GM13977 (cell line): ENCODE results near the gene UCK2.

Experiments
- DNase-seq: peaks from one replicate; pipeline ENCODE4 v3.0.0; 2012; ENCODE audit warnings: low spot score
- in situ Hi-C: fragments of 300-500 bp; cut with MboI; formaldehyde crosslinking; loops from one replicate; pipeline ENCODE4 v1.12.0; 2022; ENCODE audit warnings: low sequenced_read_pairs, low pct_unique_long_range_greater_than_20kb, mixed read lengths, inconsistent platforms; ENCODE audit not compliant: unreplicated experiment
- TF ChIP-seq, protein P1 (sequence below): IDR thresholded peaks from 2 replicates; pipeline ENCODE4 v1.5.1; 2012; ENCODE audit warnings: mild to moderate bottlenecking, control low read depth; ENCODE audit not compliant: insufficient read depth; ENCODE audit errors: extremely low read depth, missing control alignments

Gene UCK2

DNA sequence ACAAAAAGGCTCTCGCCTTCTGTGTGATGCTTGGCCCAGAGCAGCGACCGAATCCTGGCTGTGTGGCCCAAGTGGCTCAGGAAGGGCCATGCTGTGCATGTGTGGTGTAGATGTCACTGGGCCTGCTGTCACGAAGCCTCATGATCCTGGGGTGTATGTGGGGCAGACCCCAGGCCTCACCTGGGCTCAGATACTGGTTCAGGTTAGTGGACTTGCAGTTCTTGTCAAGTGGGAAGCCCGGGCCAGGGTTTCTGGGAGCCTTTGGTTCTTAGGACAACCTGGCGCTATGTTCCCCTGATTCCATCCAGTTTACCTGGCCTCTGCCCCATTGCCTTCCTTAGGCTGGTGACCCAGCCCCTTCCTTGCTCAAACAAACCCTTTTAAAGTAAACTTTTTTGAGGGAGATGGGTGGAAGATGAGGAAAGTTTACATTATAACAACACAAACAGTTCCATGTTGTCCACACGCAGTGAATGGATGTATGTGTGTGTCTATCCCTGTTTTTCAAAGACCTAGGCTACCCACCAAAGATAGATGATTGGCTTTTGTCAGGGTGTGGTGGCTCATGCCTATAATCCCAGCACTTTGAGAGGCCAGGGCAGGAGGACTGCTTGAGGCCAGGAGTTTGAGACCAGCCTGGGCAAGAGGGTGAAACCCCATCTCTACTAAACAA is 84.3 kb downstream of the UCK2 start:
- in situ Hi-C loops, result loop anchor here (10.0 kb wide), 1 partner anchor 307 kb away; no protein-coding TSS in a partner anchor
- DNase-seq, result no peak
- TF ChIP-seq, protein P1, sequence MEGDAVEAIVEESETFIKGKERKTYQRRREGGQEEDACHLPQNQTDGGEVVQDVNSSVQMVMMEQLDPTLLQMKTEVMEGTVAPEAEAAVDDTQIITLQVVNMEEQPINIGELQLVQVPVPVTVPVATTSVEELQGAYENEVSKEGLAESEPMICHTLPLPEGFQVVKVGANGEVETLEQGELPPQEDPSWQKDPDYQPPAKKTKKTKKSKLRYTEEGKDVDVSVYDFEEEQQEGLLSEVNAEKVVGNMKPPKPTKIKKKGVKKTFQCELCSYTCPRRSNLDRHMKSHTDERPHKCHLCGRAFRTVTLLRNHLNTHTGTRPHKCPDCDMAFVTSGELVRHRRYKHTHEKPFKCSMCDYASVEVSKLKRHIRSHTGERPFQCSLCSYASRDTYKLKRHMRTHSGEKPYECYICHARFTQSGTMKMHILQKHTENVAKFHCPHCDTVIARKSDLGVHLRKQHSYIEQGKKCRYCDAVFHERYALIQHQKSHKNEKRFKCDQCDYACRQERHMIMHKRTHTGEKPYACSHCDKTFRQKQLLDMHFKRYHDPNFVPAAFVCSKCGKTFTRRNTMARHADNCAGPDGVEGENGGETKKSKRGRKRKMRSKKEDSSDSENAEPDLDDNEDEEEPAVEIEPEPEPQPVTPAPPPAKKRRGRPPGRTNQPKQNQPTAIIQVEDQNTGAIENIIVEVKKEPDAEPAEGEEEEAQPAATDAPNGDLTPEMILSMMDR, result no peak

DNA sequence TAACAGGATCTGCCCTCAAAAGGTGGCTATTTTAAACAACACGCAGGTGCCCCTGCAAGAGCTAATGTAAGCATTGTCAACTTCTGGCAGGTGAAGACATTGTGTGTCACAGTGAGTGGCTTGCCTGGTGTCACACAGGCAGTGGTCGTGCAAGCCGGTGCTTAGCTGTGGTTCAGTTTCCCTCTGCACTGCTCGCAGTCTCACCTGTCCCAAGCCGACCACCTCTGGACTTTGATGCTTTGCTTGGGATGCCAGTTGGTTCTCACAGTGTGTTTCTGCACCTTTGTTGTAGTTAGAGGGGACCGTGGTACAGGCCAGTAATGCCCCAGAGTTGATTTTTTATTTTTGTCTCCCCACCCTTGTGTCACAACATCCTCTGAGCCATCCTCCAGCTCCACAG is 85.2 kb downstream of the UCK2 start:
- DNase-seq, result no peak
- in situ Hi-C loops, result loop anchor here (10.0 kb wide), 1 partner anchor 308 kb away; no protein-coding TSS in a partner anchor
- TF ChIP-seq, protein P1, result no peak

DNA sequence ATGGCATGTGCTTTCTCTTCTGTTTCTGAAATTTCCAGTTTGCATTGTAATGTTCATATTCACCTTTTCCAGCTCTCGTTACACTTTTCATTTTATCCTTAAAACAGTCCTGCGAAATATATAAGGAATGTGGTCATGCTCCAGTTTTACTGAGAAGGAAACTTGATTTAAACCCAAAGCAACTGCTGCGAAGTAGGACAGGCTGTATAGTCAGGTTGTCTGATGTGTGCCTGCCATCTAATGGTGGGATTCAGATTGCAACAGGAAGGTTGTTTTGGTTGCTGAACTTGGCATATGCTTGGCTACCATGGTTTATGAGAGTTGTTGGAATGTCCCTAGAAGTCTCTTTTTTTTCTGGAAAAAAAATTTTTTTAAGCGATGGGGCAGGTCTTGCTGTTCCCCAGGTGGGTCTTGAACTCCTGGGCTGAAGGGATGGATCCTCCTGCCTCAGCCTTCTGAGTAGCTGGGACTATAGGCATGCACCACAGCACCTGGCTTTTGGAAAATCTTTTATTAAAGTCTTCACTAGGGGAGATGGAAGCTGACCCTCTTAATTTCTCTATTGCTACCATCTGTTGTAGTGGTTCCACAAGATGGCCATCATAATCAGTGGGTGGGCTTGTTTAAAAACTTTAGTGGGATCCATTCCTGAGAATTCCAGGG is 86.9 kb downstream of the UCK2 start:
- DNase-seq, result peak; percentile 74
- in situ Hi-C loops, result loop anchor here (10.0 kb wide), 1 partner anchor 309 kb away; no protein-coding TSS in a partner anchor
- TF ChIP-seq, protein P1, result peak; percentile 92

DNA sequence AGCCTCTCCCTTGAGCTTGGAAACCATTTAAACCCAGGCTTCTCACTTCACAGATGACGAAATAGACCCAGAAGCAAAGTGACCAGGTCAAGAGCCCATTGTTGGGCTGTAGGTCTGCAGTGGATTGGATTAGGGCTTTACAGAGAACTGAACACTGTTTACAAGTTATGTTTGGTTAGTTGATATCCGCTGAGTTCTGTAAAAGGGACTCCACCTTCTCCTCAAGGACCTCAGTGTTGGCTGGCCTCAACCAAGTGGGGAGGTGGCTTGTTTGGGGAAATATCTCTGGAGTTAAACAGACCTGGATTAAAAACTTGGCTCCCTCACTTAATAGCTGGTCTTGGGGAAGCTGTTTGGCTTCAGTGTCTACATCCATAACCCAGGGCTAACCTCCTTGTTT is 88.1 kb downstream of the UCK2 start:
- TF ChIP-seq, protein P1, result no peak
- DNase-seq, result no peak
- in situ Hi-C loops, result loop anchor here (10.0 kb wide), 1 partner anchor 311 kb away; no protein-coding TSS in a partner anchor

DNA sequence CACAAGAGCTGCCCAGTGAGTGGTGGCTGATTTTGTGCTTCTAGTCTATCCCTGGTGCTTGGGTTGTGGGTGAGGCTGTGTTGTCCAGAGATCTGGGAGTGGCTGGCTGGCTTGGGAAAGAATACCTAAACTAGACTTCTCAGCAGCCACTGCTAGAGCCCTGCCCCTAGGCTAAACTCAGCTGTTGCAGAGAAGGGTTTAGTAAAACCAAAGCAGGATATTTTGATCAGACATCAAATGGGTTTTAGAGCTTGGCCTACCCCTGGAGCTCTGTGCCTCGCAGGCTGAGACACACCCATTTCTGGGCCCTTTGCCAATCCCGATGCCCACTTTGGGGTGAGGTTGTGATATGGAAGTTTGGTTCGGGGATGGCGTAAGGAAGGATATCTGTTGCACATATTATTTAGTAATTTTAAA is 88.5 kb downstream of the UCK2 start:
- TF ChIP-seq, protein P1, result no peak
- in situ Hi-C loops, result loop anchor here (10.0 kb wide), 1 partner anchor 311 kb away; no protein-coding TSS in a partner anchor
- DNase-seq, result no peak

DNA sequence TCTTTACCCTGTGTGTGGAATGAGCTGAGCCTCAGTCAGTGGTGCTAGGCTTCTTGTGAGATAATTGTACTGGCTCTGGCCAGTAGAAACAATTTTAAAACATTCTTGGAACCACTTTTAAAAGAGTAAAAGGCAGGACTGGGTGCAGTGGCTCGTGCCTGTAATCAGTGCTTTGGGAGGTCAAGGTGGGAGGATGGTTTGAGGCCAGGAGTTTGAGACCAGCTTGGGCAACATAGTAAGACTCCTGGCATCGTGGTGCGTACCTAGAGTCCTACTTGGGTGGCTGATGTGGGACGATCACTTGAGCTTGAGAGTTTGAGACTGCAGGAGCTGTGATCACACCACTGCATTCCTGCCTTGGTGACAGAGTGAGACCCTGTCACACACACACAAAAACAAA is 89.8 kb downstream of the UCK2 start:
- TF ChIP-seq, protein P1, result no peak
- DNase-seq, result no peak
- in situ Hi-C loops, result loop anchor here (10.0 kb wide), 1 partner anchor 312 kb away; no protein-coding TSS in a partner anchor
